ENCODE results near the gene PNLIPRP3.

The PNLIPRP3 gene

DNA sequence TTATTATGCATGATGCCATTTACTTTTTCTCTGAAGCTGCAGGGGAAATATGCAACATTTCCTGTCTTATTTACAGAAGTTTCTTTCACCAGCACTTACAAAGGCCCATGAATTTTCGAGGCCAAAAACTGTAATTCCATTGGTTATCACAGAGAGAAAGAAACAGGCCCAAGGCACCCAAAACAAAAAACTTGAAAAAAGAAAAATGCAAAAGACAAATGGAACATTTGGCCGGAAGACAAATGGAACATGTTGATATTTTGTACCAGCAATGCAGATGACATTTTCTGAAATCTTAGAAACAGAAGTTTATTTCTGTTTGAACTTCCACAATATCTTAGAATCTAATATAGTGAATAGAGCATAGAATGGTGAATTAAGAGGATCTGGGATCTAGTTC lies 61.8 kb downstream of the PNLIPRP3 start:
- ATAC-seq, result no peak
- TF ChIP-seq ZC3H10 (CRISPR knock-in tag; IDR thresholded peaks at IDR 0.05), result no peak
- TF ChIP-seq TSHZ2 (CRISPR knock-in tag; IDR thresholded peaks at IDR 0.05), result no peak

GRCh38 chr10:116490028-116490662 lies 62.5 kb downstream of the PNLIPRP3 start:
- TF ChIP-seq TCF4 (CRISPR knock-in tag; IDR thresholded peaks at IDR 0.05; ENCODE audit: borderline replicate concordance) (no peak), SNAI2 (CRISPR knock-in tag; IDR thresholded peaks at IDR 0.05) (no peak)
- ATAC-seq, result 0 out of 3 replicates have a peak, but pooled peaks have one; percentile 44

DNA sequence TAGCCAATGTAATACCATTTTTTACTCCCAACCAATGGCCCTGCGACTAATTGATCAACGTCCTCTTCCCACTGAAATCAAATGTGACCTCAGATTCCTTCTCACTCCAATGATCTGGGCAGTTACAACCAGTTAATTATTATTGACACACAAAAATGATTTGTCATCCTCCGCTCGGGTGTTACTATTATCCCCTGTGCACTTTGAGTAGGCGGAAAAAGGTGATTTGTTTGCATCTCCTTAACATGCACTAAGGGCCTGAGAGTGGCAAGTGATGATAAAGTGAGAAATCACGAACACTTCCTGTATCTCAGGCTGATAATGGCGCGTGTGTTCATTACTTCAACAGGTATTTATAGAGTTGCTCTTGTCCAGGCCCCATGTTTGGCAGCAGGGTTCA lies 77.1 kb downstream of the PNLIPRP3 start:
- ATAC-seq, result no peak
- TF ChIP-seq CREB5 (CRISPR knock-in tag; IDR thresholded peaks at IDR 0.05; ENCODE audit: low read depth) (no peak), ZNF70 (CRISPR knock-in tag; IDR thresholded peaks at IDR 0.05) (no peak), CSRNP3 (CRISPR knock-in tag; IDR thresholded peaks at IDR 0.05) (no peak), RARB (CRISPR knock-in tag; IDR thresholded peaks at IDR 0.05) (no peak), TCF4 (CRISPR knock-in tag; IDR thresholded peaks at IDR 0.05; ENCODE audit: borderline replicate concordance) (no peak), BACH2 (CRISPR knock-in tag; IDR thresholded peaks at IDR 0.05; ENCODE audit: borderline replicate concordance) (no peak), CSDC2 (CRISPR knock-in tag; IDR thresholded peaks at IDR 0.05) (no peak), TSHZ2 (CRISPR knock-in tag; IDR thresholded peaks at IDR 0.05) (no peak), SNAI2 (CRISPR knock-in tag; IDR thresholded peaks at IDR 0.05) (no peak), PPARA (CRISPR knock-in tag; IDR thresholded peaks at IDR 0.05; ENCODE audit: borderline replicate concordance) (no peak), TOX (CRISPR knock-in tag; IDR thresholded peaks at IDR 0.05; ENCODE audit: borderline replicate concordance) (no peak), ESRRG (CRISPR knock-in tag; IDR thresholded peaks at IDR 0.05) (no peak), ZC3H10 (CRISPR knock-in tag; IDR thresholded peaks at IDR 0.05) (no peak), OSR1 (CRISPR knock-in tag; IDR thresholded peaks at IDR 0.05) (no peak), GLIS3 (CRISPR knock-in tag; IDR thresholded peaks at IDR 0.05) (no peak)
- TF ChIP-seq, protein P1, sequence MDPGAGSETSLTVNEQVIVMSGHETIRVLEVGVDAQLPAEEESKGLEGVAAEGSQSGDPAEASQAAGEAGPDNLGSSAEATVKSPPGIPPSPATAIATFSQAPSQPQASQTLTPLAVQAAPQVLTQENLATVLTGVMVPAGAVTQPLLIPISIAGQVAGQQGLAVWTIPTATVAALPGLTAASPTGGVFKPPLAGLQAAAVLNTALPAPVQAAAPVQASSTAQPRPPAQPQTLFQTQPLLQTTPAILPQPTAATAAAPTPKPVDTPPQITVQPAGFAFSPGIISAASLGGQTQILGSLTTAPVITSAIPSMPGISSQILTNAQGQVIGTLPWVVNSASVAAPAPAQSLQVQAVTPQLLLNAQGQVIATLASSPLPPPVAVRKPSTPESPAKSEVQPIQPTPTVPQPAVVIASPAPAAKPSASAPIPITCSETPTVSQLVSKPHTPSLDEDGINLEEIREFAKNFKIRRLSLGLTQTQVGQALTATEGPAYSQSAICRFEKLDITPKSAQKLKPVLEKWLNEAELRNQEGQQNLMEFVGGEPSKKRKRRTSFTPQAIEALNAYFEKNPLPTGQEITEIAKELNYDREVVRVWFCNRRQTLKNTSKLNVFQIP (CRISPR knock-in tag; IDR thresholded peaks at IDR 0.05; ENCODE audit: borderline replicate concordance, low read depth), result no peak

DNA sequence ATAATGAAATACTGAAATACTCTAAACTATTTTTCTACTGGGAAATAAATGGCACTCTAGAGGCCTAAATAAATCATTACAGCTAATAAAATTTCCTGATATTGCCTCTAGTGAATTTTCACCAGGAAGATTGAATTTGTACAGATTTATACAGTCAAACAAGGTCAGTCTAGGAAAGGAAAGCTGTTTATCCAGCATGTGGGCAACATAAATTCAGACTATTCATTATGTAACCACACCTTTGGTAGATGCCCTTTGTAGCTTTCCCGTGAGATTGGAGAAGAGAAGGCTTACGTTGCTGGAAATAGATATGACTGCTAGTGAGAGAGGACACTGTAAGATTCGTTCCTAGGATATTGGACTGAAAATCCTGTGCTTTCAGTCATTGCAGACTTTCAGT lies 82.9 kb downstream of the PNLIPRP3 start:
- ATAC-seq, result no peak
- TF ChIP-seq CSDC2 (CRISPR knock-in tag; IDR thresholded peaks at IDR 0.05), result no peak
- TF ChIP-seq TCF4 (CRISPR knock-in tag; IDR thresholded peaks at IDR 0.05; ENCODE audit: borderline replicate concordance), result no peak
- TF ChIP-seq CREB5 (CRISPR knock-in tag; IDR thresholded peaks at IDR 0.05; ENCODE audit: low read depth), result no peak
- TF ChIP-seq TSHZ2 (CRISPR knock-in tag; IDR thresholded peaks at IDR 0.05), result no peak
- no peak for TF ChIP-seq OSR1 (CRISPR knock-in tag; IDR thresholded peaks at IDR 0.05)
- TF ChIP-seq CSRNP3 (CRISPR knock-in tag; IDR thresholded peaks at IDR 0.05), result no peak
- TF ChIP-seq ZNF565 (CRISPR knock-in tag; conservative IDR thresholded peaks at IDR 0.05; ENCODE audit: low read depth), result no peak
- TF ChIP-seq ISL1 (CRISPR knock-in tag; IDR thresholded peaks at IDR 0.05), result no peak

All from SK-N-SH treated with all-trans-retinoic acid at 6 μM for 48 hours (cell line).